ENCODE results near the gene IFITM10. TPM values are rescaled to one million over a fixed set of nuclear protein-coding genes. Genes with fewer than 3 reads are reported as not detected.
A peak's percentile ranks its signal among the peaks of the same experiment; 100 is the strongest.

IFITM10 gene
- total RNA-seq, 1 experiment from 2014 or later: 0.18 TPM

GRCh38 chr11:1745701-1746320, 4.6 kb downstream of the IFITM10 start:
- Histone ChIP-seq H3K27me3 (no peaks in the 10 kb centered on the region), H3K4me1 (peaks cover 6% of the 10 kb centered on the region), H3K4me3 (no peak overlapping the region), H3K9me3 (replicated peaks) (no peaks in the 10 kb centered on the region), H3K36me3 (no peaks in the 10 kb centered on the region), H3K27ac (no peak overlapping the region)
- DNase-seq: no peak

- Histone ChIP-seq H3K36me3 (no peaks in the 10 kb centered on the region), H3K4me3 (no peak overlapping the region), H3K27me3 (no peaks in the 10 kb centered on the region), H3K9me3 (replicated peaks) (no peaks in the 10 kb centered on the region), H3K27ac (no peak overlapping the region), H3K4me1 (peaks cover under 1% of the 10 kb centered on the region; the same call in 1 of the 2 replicates)
- DNase-seq: no peak
Observed at GRCh38 chr11:1744891-1745700, 5.3 kb downstream of the IFITM10 start.

- Histone ChIP-seq H3K9me3 (replicated peaks) (no peaks in the 10 kb centered on the region), H3K4me1 (no peaks in the 10 kb centered on the region), H3K27me3 (no peaks in the 10 kb centered on the region), H3K36me3 (no peaks in the 10 kb centered on the region), H3K4me3 (no peak overlapping the region), H3K27ac (no peak overlapping the region)
- no peak for DNase-seq
Observed at GRCh38 chr11:1744137-1744886, 6.1 kb downstream of the IFITM10 start.

GRCh38 chr11:1743585-1744136, 6.7 kb downstream of the IFITM10 start:
- DNase-seq: no peak
- no peaks in the 10 kb centered on the region for H3K27me3 ChIP-seq

GRCh38 chr11:1742869-1743584, 7.4 kb downstream of the IFITM10 start:
- no peak overlapping the region for H3K27ac ChIP-seq
- no peaks in the 10 kb centered on the region for H3K36me3 ChIP-seq
- no peaks in the 10 kb centered on the region for H3K4me1 ChIP-seq
- H3K27me3 ChIP-seq: no peaks in the 10 kb centered on the region
- H3K9me3 ChIP-seq (replicated peaks): no peaks in the 10 kb centered on the region
- no peak overlapping the region for H3K4me3 ChIP-seq
- no peak for DNase-seq

More at GRCh38 chr11:1743585-1744136, 6.7 kb downstream of the IFITM10 start:
- Histone ChIP-seq H3K4me3 (no peak overlapping the region), H3K27ac (no peak overlapping the region), H3K4me1 (no peaks in the 10 kb centered on the region), H3K9me3 (replicated peaks) (no peaks in the 10 kb centered on the region), H3K36me3 (no peaks in the 10 kb centered on the region)

- no peaks in the 10 kb centered on the region for H3K9me3 ChIP-seq (replicated peaks)
- H3K27ac ChIP-seq: no peak overlapping the region
- no peak for DNase-seq
Observed at GRCh38 chr11:1742371-1742770, 8.0 kb downstream of the IFITM10 start.

GRCh38 chr11:1741741-1742140, 8.7 kb downstream of the IFITM10 start:
- H3K36me3 ChIP-seq: no peaks in the 10 kb centered on the region
- H3K27me3 ChIP-seq: no peaks in the 10 kb centered on the region
- H3K4me1 ChIP-seq: no peaks in the 10 kb centered on the region
- H3K27ac ChIP-seq: no peak overlapping the region
- H3K9me3 ChIP-seq (replicated peaks): no peaks in the 10 kb centered on the region
- no peak overlapping the region for H3K4me3 ChIP-seq
- DNase-seq: no peak

More at GRCh38 chr11:1742371-1742770, 8.0 kb downstream of the IFITM10 start:
- Histone ChIP-seq H3K4me1 (no peaks in the 10 kb centered on the region), H3K4me3 (no peak overlapping the region), H3K36me3 (no peaks in the 10 kb centered on the region), H3K27me3 (no peaks in the 10 kb centered on the region)

GRCh38 chr11:1740786-1741530, 9.4 kb downstream of the IFITM10 start:
- no peak for DNase-seq
- Histone ChIP-seq H3K9me3 (replicated peaks) (no peaks in the 10 kb centered on the region; the same call in 1 of the 2 replicates), H3K4me1 (no peaks in the 10 kb centered on the region), H3K27ac (no peak overlapping the region), H3K27me3 (no peaks in the 10 kb centered on the region), H3K36me3 (no peaks in the 10 kb centered on the region), H3K4me3 (no peak overlapping the region)

GRCh38 chr11:1739576-1739975, 10.8 kb downstream of the IFITM10 start:
- Histone ChIP-seq H3K27me3 (no peaks in the 10 kb centered on the region), H3K4me1 (no peaks in the 10 kb centered on the region), H3K36me3 (no peaks in the 10 kb centered on the region), H3K4me3 (no peak overlapping the region), H3K9me3 (replicated peaks) (no peaks in the 10 kb centered on the region; the same call in 1 of the 2 replicates), H3K27ac (no peak overlapping the region)
- DNase-seq: no peak

- no peak for DNase-seq
- H3K36me3 ChIP-seq: no peaks in the 10 kb centered on the region
Observed at GRCh38 chr11:1738380-1738779, 12.0 kb downstream of the IFITM10 start.

GRCh38 chr11:1737080-1737757, 13.2 kb downstream of the IFITM10 start:
- H3K9me3 ChIP-seq (replicated peaks): no peaks in the 10 kb centered on the region; the same call in 1 of the 2 replicates
- DNase-seq: no peak
- no peaks in the 10 kb centered on the region for H3K4me1 ChIP-seq
- H3K4me3 ChIP-seq: no peak overlapping the region
- H3K27me3 ChIP-seq: no peaks in the 10 kb centered on the region
- no peak overlapping the region for H3K27ac ChIP-seq
- no peaks in the 10 kb centered on the region for H3K36me3 ChIP-seq

More at GRCh38 chr11:1738380-1738779, 12.0 kb downstream of the IFITM10 start:
- Histone ChIP-seq H3K4me1 (no peaks in the 10 kb centered on the region), H3K27ac (no peak overlapping the region), H3K4me3 (no peak overlapping the region), H3K9me3 (replicated peaks) (no peaks in the 10 kb centered on the region; the same call in 1 of the 2 replicates), H3K27me3 (no peaks in the 10 kb centered on the region)

- no peak overlapping the region for H3K27ac ChIP-seq
- H3K36me3 ChIP-seq: no peaks in the 10 kb centered on the region
- peak in 1 of 2 experiments; percentile 24 for DNase-seq
- no peak overlapping the region for H3K4me3 ChIP-seq
- H3K9me3 ChIP-seq (replicated peaks): no peaks in the 10 kb centered on the region; the same call in 1 of the 2 replicates
- no peaks in the 10 kb centered on the region for H3K27me3 ChIP-seq
- H3K4me1 ChIP-seq: no peaks in the 10 kb centered on the region
Observed at GRCh38 chr11:1736447-1736992, 13.9 kb downstream of the IFITM10 start.

- no peaks in the 10 kb centered on the region for H3K27me3 ChIP-seq
- no peak overlapping the region for H3K4me3 ChIP-seq
- no peaks in the 10 kb centered on the region; the same call in 1 of the 2 replicates for H3K9me3 ChIP-seq (replicated peaks)
- DNase-seq: no peak
- peaks cover 4% of the 10 kb centered on the region; the same call in 1 of the 2 replicates for H3K4me1 ChIP-seq
- H3K36me3 ChIP-seq: no peaks in the 10 kb centered on the region
- H3K27ac ChIP-seq: no peak overlapping the region
Observed at GRCh38 chr11:1735271-1735670, 15.1 kb downstream of the IFITM10 start.
